HEK293T (cell line): ENCODE data around the gene IP6K3.

ENCODE experiments used
- ARNT ChIP-seq: fragments of 450-650 bp; IDR thresholded peaks from 2 replicates; pipeline ENCODE4 v1.6.1; 2017; ENCODE audit warnings: mild to moderate bottlenecking
- BHLHE40 ChIP-seq: fragments of 450-650 bp; IDR thresholded peaks from 2 replicates; pipeline ENCODE4 v1.6.1; 2016; ENCODE audit warnings: mild to moderate bottlenecking, moderate library complexity, borderline replicate concordance
- ELF4 ChIP-seq: fragments of 450-650 bp; IDR thresholded peaks from 2 replicates; pipeline ENCODE4 v1.6.1; 2017; ENCODE audit warnings: antibody characterized with exemption
- FOXA1 ChIP-seq: fragments of 450-650 bp; IDR thresholded peaks from 2 replicates; pipeline ENCODE4 v1.6.1; 2016; ENCODE audit warnings: mild to moderate bottlenecking
- FOXK2 ChIP-seq: fragments of 450-650 bp; IDR thresholded peaks from 2 replicates; pipeline ENCODE4 v1.6.1; 2016; ENCODE audit warnings: mild to moderate bottlenecking
- L3MBTL2 ChIP-seq: fragments of 450-650 bp; conservative IDR thresholded peaks from 2 replicates; pipeline ENCODE4 v1.6.1; 2016; ENCODE audit warnings: mild to moderate bottlenecking
- LEF1 ChIP-seq: fragments of 450-650 bp; IDR thresholded peaks from 2 replicates; pipeline ENCODE4 v1.6.1; 2017; ENCODE audit warnings: mild to moderate bottlenecking, borderline replicate concordance
- SP1 ChIP-seq: fragments of 450-650 bp; IDR thresholded peaks from 2 replicates; pipeline ENCODE4 v1.6.1; 2017
- TARDBP ChIP-seq: fragments of 450-650 bp; IDR thresholded peaks from 2 replicates; pipeline ENCODE4 v1.6.1; 2016
- ZNF384 ChIP-seq: fragments of 450-650 bp; IDR thresholded peaks from 2 replicates; pipeline ENCODE4 v1.6.1; 2016
- TF ChIP-seq, protein P1 (sequence below): fragments of 450-650 bp; IDR thresholded peaks from 2 replicates; pipeline ENCODE4 v1.6.1; 2016

DNA sequence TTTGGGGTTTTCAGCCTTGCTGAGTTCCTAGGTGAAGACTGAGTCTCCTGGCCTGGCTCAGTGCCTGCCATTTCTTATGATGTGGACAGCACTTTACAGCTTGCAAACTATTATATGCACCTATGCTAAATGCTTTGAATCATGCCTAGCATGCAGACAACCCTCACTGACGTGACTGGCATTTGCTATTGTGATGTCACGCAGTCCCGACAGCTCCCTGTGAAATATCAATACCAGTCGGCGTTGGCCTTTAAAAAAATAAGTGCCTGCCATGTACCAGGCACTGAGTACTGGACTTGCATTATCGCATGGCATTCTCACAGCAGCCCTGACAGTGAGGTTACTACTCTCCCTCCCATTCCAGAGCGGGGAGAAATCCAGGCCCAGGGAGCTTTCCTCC lies 70.7 kb downstream of the IP6K3 start:
- TF ChIP-seq, protein P1, sequence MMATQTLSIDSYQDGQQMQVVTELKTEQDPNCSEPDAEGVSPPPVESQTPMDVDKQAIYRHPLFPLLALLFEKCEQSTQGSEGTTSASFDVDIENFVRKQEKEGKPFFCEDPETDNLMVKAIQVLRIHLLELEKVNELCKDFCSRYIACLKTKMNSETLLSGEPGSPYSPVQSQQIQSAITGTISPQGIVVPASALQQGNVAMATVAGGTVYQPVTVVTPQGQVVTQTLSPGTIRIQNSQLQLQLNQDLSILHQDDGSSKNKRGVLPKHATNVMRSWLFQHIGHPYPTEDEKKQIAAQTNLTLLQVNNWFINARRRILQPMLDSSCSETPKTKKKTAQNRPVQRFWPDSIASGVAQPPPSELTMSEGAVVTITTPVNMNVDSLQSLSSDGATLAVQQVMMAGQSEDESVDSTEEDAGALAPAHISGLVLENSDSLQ, result no peak
- TF ChIP-seq SP1 (no peak), TARDBP (no peak), LEF1 (no peak), FOXA1 (no peak), BHLHE40 (no peak), L3MBTL2 (no peak), ARNT (no peak), FOXK2 (no peak), ELF4 (no peak), ZNF384 (no peak)
